Endothelial cell of hepatic sinusoid (primary cell): ENCODE measurements around the gene SNRPD2.
"Not testable (repeated sequence)": the region's sequence is repeated elsewhere in the genome, so short reads cannot be mapped to it uniquely, and the experiment has no call there.

Experiments
- in situ Hi-C: cut with HindIII; loops from 2 replicates; pipeline ENCODE4 v1.10.0; 2017; ENCODE audit warnings: low sequenced_read_pairs

SNRPD2 gene

DNA sequence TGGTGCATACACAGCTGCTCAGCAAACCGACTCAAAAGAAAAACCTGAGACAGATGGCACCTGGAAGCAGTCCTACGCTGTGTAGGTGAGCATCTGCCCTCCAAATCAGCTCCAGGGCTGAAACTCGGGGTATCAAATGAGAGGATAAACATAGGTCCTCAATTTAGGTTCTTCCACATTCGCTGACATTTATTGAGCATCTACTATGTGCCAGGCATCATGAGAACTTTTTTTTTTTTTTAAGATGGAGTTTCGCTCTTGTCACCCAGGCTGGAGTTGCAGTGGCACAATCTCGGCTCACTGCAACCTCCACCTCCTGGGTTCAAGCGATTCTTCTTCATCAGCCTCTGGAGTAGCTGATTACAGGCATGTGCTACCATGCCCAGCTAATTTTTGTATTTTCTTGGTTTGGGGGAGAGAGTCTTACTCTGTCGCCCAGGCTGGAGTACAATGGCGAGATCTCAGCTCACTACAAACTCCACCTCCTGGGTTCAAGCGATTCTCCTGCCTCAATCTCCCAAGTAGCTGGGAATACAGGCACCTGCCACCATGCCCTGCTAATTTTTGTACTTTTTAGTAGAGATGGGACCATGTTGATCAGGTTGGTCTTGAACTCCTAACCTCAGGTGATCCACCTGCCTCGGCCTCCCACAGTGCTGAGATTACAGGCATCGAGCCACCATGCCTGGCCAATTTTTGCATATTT is 14.1 kb upstream of the SNRPD2 start:
- in situ Hi-C loops: no loop called here

- in situ Hi-C loops: no loop called here
Observed at GRCh38 chr19:45705115-45705514, 13.4 kb upstream of the SNRPD2 start.

DNA sequence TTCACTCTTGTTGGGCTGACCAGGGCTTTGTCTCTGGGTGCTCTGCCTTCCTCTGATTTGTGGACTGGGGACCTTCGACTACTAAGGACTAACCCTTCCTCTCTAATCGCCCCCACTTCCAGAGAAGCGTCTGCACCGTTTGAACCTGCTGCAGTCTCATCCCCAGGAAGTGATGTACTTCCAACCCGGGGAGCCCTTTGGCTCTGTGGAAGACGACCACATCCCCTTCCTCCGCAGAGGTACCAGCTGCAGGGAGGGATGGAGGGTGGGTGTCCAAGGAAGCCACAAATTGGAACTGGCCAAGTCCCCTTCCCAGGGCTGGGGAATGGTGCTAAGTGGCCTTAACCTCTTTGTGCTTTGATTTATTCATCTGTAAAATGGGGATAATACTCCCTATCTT is 9.9 kb upstream of the SNRPD2 start:
- in situ Hi-C loops: no loop called here

- in situ Hi-C loops: loop anchor here (5.0 kb wide), 1 partner anchor 39 kb away; the partner anchor contains the start of genes FBXO46 and MEIOSIN
Observed at GRCh38 chr19:45693106-45693788, 1.5 kb upstream of the SNRPD2 start.

- in situ Hi-C loops: loop anchor here (5.0 kb wide), 1 partner anchor 40 kb away; the partner anchor contains the start of genes FBXO46 and MEIOSIN
Observed at GRCh38 chr19:45692187-45693105, 693 bp upstream of the SNRPD2 start, which contains the start of gene QPCTL. Gene QPCTL (plus strand): TSS chr19:45692666. CDS start chr19:45692704, 38 bp downstream.

DNA sequence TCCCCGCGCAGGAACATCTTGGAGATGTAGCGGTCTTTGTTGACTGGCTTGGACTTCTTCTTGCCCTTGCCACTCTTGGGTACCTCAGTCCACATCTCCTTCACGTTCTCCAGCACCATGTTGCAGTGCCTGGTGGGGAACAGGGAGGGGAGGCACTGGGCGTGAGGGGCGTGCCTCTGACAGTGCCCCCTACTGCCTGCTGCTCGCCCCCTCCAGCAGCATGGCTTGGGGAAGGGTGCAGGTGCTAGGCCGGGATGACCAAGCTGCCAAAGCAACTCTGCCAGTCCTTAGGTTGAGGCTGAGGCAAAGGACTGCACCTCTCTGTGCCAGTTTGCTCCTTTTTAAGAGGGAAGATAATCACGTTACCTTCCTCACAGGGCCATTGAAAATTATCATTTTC is 4.2 kb downstream of the SNRPD2 start:
- in situ Hi-C loops: no loop called here

DNA sequence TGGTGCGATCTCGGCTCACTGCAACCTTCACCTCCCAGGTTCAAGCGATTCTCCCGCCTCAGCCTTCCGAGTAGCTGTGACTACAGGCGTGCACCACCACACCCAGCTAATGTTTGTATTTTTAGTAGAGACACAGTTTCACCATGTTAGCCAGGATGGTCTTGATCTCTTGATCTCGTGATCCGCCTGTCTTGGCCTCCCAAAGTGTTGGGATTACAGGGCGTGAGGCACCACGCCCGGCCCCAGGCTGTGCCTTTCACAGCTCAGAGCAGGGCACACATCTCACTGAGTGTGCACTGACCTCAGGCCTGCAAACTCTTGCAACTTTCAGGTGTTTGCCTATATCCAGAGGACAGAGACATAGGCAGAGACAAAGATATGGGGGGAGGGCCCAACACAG is 6.7 kb downstream of the SNRPD2 start:
- in situ Hi-C loops: not testable (repeated sequence)

- in situ Hi-C loops: no loop called here
Observed at GRCh38 chr19:45682908-45683307, 8.8 kb downstream of the SNRPD2 start.

- in situ Hi-C loops: no loop called here
Observed at GRCh38 chr19:45682117-45682516, 9.6 kb downstream of the SNRPD2 start.

DNA sequence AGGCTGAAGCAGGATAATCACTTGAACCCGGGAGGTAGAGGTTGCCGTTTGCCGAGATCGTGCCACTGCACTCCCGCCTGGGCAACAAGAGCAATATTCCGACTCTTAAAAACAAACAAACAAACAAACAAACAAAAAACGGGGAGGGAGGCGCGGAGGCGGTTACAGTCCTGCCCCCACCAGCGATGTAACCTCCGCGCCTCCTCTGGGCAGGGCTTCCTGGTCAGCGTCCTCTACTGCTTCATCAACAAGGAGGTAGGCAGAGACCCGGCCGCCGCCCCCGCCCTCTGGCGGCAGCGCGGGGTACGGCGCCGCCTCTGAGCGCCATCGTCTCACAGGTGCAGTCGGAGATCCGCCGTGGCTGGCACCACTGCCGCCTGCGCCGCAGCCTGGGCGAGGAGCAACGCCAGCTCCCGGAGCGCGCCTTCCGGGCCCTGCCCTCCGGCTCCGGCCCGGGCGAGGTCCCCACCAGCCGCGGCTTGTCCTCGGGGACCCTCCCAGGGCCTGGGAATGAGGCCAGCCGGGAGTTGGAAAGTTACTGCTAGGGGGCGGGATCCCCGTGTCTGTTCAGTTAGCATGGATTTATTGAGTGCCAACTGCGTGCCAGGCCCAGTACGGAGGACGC is 10.2 kb downstream of the SNRPD2 start:
- in situ Hi-C loops: no loop called here

GRCh38 chr19:45677351-45678230 is 14.2 kb downstream of the SNRPD2 start:
- in situ Hi-C loops: no loop called here

GRCh38 chr19:45676851-45677263 is 14.9 kb downstream of the SNRPD2 start:
- in situ Hi-C loops: no loop called here

- in situ Hi-C loops: no loop called here
Observed at GRCh38 chr19:45674946-45675345, 16.8 kb downstream of the SNRPD2 start.

DNA sequence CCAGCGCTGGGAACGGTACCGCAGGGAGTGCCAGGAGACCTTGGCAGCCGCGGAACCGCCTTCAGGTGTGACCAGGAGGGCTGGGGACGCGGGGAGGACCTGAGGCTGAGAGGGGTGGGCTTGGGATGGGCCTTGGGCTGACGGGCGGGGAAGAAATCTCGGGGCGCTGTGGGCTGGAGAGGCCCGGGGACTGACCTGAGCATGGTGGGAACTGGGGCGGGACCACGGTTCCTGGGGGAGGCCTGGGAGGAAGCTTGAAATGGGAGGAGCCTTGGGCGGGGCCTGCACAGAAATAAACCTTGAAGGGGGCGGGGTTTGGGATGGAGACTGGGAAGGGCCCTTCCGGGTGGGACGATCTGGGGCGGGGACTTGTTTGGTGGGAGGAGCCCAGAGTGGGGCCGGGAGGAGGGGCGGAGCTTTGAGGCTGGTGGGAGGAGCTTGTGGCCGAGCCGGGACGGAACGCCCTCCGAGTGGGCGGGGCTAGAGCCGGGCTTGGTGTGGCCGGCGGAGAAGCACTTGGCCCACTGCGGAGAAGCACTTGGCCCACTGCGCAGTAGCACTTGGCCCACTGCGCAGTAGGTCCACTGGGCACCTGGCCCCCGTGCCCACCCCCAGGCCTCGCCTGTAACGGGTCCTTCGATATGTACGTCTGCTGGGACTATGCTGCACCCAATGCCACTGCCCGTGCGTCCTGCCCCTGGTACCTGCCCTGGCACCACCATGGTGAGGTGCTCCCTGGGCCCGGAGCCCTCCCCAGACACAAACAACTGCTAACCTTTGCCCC is 20.9 kb downstream of the SNRPD2 start:
- in situ Hi-C loops: no loop called here

GRCh38 chr19:45668342-45668871 is 23.3 kb downstream of the SNRPD2 start:
- in situ Hi-C loops: no loop called here

DNA sequence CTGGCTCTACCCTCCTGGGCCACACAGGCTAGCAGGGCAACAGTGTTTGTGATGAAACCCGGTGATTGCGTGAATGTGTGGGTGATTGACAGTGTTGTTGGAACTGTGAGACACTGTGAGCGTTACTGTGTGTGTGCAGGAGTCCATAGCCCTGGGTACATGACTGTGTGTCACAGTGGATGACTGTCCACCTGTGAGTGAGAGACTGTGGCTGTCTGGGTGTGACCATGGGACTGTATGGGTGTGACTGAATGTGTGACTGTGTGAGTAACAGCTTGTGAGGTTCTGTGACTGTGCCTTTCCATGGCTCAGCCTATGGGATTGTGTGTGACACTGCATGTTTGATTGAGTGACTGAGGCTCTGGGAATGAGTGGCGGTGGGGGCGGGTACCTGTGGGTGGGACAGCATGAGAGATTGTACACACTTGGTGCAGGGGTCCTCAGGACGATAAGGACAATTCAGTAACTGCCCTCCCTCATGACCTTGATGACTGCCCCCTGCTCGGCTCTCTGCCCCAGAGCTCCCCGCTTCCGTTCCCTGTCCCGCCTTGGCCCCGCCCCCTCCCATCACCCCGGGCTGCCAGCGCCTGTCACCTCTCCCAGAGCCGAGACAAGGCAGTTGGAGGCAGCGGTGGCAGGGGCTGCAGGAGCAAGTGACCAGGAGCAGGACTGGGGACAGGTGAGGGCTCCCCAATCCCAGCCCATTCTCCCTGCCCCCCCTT is 24.0 kb downstream of the SNRPD2 start, which contains the start of gene GIPR:
GIPR (plus strand) TSS at position 602 of the 722 bp plus-strand sequence. CDS start 1,300 bp downstream, outside the sequence.
- in situ Hi-C loops: no loop called here

GRCh38 chr19:45664575-45664974 is 27.2 kb downstream of the SNRPD2 start:
- in situ Hi-C loops: no loop called here

DNA sequence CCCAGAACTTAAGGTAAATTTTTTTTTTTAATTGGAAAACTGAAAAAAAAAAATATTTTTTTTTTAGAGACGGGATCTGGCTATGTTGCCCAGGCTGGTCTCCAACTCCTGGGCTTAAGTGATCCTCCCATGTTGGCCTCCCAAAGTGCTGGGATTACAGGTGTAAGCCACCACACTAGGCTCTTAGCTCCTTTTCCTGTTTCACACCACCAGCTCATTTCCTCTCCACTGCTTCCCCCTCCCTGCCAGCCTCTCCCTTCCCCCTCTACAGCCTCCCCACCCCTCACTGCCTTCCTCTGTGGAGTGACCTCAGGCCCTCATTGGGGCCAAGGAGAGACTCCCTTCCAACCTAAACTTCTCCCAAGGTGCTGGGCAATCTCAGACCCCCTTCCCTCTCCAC is 28.0 kb downstream of the SNRPD2 start:
- in situ Hi-C loops: no loop called here
